Left colon (tissue), 2 donors: ENCODE data around the gene KIAA1614. TPM values are rescaled to one million over a fixed set of nuclear protein-coding genes. Genes with fewer than 3 reads are reported as not detected.
"Not testable (repeated sequence)": the region's sequence is repeated elsewhere in the genome, so short reads cannot be mapped to it uniquely, and the experiment has no call there.

Experiments
- ATAC-seq: fragments of 200-7000 bp; cut with Tn5 transposase; one replicate; pipeline ENCODE4 v1.9.1; 2020; ENCODE audit warnings: mild to moderate bottlenecking, moderate library complexity
- DNase-seq, 2 donors: peaks; one replicate each; pipeline ENCODE4 v3.0.0-alpha.2; 2020
- intact Hi-C, 2 donors: fragments of 100-400 bp; cut with DNase I in 1 of 2; cut with micrococcal nuclease in 1 of 2; formaldehyde crosslinking; loops; one replicate each; pipeline versions ENCODE4 v1.11.2 to v1.14.0; 2022; cut with DNase I, micrococcal nuclease
- total RNA-seq, 2 donors: library from RNA; stranded (reverse); fragmentation: NEBNext Ultra II Directional; extraction: Animal tissue kit (Norgen Biotek cat#: 25700); gene quantifications; one replicate each; pipeline ENCODE4 v1.2.1, GENCODE V29; 2021
- donor health status: DM: no; HTN: no; CAD: no.
- donor health status: DM: yes; HTN: yes; CAD: no.

Gene KIAA1614
- total RNA-seq, 2 donors from 2014 or later, result 0.67 to 1.6 TPM

DNA sequence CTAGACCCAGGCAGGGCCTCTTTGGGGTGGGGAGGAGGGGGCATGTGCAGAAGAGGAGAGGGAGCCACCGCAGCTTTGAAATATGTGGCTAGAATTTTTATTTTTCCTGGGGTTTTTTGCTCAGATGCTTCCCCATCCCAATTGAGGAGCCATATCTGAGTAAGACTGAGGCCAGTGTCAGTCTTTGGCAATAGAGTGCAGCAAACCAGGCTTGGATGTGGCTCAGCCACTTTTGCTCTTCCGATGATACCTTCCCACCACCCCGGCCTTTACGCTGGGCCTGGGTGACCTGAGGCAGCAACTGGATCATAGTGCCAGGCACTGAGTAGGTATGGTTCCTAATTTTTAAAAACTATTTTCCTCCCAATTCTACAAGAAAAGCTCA lies 36.9 kb downstream of the KIAA1614 start:
- ATAC-seq, result no peak
- no peak for DNase-seq
- intact Hi-C loops, result no loop called here

DNA sequence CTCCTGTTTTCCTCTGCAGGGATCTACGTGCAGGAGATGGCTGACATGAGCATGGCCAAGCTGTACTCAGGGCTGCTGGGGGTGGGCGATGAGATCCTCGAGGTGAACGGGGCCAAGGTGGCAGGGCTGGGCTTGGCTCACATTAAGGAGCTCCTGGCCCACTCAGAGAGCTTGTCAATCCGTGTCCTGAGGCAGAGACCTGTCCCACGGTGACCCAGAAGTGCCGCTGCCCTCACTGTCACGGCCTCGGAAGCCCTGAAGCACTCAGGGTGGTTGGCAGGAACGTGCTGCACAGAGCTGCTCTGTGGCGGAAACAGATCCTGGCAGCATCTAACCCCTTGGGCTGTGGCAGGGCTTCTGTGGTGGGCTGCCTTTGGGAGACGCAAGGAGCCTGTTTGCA lies 37.6 kb downstream of the KIAA1614 start:
- no peak for DNase-seq
- intact Hi-C loops, result no loop called here

GRCh38 chr1:180951186-180951745 lies 38.6 kb downstream of the KIAA1614 start:
- no peak for DNase-seq
- ATAC-seq, result no peak

More for the DNA sequence above, 37.6 kb downstream of the KIAA1614 start:
- no peak for ATAC-seq

GRCh38 chr1:180951836-180952656 lies 39.3 kb downstream of the KIAA1614 start:
- DNase-seq, result no peak
- intact Hi-C loops, result no loop called here
- ATAC-seq, result no peak

More at GRCh38 chr1:180951186-180951745, 38.6 kb downstream of the KIAA1614 start:
- intact Hi-C loops, result no loop called here

DNA sequence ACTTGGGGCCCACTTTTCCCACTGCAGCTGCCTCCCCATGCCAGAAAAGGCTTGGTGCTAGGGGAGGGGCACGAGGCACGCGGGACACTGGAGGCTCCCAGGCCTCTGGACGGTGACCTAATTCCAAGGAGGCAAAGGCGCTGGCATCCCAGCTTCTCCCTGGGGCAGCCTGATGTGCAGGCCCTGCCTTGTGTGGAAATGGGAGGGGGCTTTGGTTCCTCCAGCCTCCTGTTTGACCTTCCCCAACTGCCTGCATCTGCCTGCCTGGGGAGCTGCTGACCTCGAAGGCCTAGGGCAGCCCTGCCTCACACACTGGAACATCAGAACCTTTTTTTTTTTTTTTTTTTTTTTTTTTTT lies 39.9 kb downstream of the KIAA1614 start:
- ATAC-seq, result no peak
- intact Hi-C loops, result no loop called here
- DNase-seq, result no peak

DNA sequence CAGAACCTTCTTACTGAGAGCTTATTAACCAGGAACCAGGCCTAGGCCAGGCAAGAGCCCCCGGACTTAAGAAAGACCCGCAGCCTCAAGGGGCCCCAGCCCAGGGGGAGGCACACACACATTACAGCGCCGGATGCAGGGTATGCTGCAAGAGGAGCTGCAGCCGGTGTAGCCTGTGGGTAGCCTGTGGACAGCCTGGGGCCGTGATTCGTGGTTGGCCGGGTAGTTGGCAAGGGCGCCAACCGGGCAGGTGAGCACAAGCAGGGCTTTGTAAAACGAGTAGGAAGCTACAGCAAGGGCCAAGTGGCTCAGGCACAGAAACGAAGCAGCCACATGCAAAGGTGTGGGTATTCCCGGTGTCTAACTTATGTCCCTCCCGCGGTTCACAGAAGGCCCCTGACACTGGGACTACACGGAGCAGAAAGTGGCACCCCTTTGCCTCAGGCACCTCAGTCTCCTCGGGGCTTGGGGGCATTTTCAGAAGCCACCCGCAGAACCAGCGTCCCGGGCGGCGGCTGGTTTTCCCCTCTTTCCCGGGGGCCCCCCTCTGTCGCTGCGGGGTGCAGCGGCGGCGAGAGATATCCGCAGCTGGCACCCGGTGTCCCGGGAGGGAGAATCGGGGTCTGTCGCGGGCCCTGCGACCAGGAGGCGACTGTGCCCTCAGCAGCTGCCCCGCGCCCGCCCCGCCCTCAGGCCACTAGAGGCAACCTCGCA lies 40.8 kb downstream of the KIAA1614 start:
- peak; percentile 47 for ATAC-seq
- DNase-seq, result peak in 1 of 2 donors; percentile 39
- intact Hi-C loops, result no loop called here

DNA sequence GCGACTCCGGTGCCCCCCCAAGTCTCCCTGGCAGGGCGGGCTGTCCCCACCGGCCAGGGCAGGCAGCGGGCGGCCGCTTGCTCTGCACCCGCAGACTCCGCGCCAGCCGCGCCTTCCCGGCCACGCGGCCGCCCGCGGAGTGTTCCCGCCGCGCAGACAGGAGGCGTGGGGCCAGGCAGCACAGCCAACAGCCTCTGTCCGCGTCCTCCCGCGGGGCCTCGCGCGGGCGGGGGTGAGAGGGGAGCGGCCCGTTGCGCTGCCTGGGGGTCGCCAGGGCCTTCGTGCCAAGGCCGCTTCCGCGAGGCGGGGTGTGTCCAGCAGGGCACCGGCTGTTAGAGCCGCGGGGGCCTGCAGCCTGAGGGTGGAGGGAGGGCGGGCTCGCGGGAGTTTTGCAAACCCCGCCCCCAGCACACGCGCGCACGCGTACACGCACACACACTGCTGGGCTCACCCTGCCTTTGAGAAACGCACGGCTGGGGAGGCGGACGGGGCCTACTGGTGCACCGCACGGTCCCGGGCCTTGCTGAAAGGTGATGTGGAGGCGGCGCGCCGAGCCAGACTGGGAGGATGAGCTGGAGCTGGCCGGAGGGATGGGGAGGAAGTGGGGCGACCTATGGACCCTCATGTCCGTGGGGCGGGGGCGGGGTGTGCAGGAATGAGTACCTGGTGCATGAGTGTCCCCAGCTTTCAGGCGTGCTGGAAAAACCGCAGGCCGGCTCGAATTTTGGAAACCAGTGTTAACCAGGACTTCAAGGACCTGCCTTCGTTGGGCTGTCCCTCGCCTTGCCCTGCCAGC lies 41.5 kb downstream of the KIAA1614 start:
- ATAC-seq, result peak; percentile 87
- DNase-seq, result peak; percentile 72 to 81
- intact Hi-C loops, result no loop called here

GRCh38 chr1:180954801-180955165 lies 42.1 kb downstream of the KIAA1614 start:
- intact Hi-C loops, result no loop called here
- ATAC-seq, result peak; percentile 39
- DNase-seq, result no peak

DNA sequence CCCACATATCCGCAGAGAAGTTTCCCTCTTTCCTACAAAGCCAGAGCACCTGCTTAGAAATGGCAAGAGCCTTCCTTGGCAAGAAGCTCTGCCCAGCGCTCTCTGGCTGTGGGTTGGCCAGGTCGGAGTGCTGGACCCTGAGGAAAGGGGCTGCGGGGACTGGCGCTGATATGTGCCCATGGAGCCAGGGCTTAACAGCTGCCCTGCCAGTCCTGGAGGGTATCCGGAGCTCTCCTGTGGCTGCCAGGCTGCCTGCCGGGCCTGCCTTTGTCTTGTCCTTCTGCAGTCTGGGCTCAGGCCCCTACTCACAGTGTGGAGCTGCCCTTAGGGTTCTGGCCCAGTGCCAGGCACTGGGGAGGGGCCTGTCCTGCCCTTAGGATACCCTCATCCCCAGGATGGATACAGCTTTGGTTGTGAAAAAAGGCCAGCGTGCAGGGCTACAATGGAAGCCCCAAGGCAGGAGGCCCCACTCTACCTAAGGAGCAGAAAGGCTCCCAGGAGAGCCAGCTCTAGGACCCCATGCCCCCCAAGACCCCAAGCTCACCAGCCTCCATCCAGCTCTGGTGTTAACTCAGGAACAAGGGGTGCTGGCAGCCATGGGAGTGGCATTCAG lies 43.4 kb downstream of the KIAA1614 start:
- intact Hi-C loops, result no loop called here
- DNase-seq (no peak), ATAC-seq (no peak)

GRCh38 chr1:180959620-180960019 lies 46.9 kb downstream of the KIAA1614 start:
- DNase-seq, intact Hi-C loops, ATAC-seq: not testable (repeated sequence)

DNA sequence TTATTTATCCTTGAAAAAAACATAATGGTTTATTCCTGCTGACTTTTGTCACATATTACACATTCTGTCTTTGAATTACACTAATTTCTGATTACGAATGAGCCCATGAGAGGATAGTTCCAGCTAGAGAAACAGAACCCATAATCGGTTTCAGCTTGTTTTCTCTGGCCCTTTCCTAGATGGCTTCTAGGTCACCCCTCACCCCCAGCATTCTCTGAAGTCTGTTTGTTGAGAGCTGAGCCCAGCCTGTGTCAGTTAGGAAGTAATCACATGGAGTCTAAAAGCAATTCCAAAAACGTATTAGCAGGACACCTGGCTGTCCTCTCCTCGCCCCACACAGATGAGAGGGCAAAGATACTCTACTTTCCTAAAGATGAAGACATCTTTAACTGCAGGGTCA lies 48.9 kb downstream of the KIAA1614 start:
- DNase-seq (no peak), ATAC-seq (no peak)
- intact Hi-C loops, result no loop called here

GRCh38 chr1:180962178-180962577 lies 49.5 kb downstream of the KIAA1614 start:
- ATAC-seq (peak; percentile 98), DNase-seq (peak in 1 of 2 donors; percentile 44)
- intact Hi-C loops, result no loop called here

- DNase-seq (no peak), ATAC-seq (no peak)
- intact Hi-C loops, result no loop called here
These were observed 51.4 kb downstream of the KIAA1614 start for GRCh38 chr1:180964056-180964455.

GRCh38 chr1:180964595-180964994 lies 51.9 kb downstream of the KIAA1614 start:
- DNase-seq (no peak), ATAC-seq (no peak)
- intact Hi-C loops, result no loop called here

- intact Hi-C loops, result no loop called here
- no peak for ATAC-seq
- DNase-seq, result no peak
These were observed 53.6 kb downstream of the KIAA1614 start for GRCh38 chr1:180966312-180966711.

GRCh38 chr1:180966744-180967536 lies 54.2 kb downstream of the KIAA1614 start:
- DNase-seq (no peak), ATAC-seq (no peak)
- intact Hi-C loops, result no loop called here

DNA sequence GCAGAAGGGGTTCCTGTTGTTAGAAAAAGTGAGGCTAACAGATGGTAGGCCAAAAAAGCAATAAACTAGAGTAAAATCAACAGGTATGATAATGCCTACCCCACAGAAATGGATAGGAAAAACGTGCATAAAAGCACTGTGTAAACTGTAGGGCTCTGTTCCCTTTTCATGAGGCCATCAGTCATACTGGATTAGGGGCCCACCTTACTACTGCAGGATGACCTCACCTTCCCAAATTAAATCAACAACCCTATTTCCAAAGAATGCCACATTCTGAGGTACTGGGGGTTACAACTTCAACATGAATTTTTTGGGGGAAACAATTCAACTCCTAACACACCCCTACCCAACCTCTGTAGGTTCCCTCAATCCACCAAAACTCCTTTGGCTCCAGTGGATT lies 54.9 kb downstream of the KIAA1614 start:
- ATAC-seq, result no peak
- intact Hi-C loops, result no loop called here
- no peak for DNase-seq

- DNase-seq, intact Hi-C loops, ATAC-seq: not testable (repeated sequence)
These were observed 56.1 kb downstream of the KIAA1614 start for GRCh38 chr1:180968834-180969233.
